HG03139 (cell line): ENCODE results near the gene TBC1D24.
"Not testable (repeated sequence)": the region's sequence is repeated elsewhere in the genome, so short reads cannot be mapped to it uniquely, and the experiment has no call there.

ENCODE experiments used
- ATAC-seq: cut with Tn5 transposase; IDR thresholded peaks from one replicate; pipeline ENCODE4 v1.9.1; 2021; ENCODE audit not compliant: unreplicated experiment

TBC1D24 gene

GRCh38 chr16:2529961-2530628 is 55.2 kb downstream of the TBC1D24 start:
- no peak for ATAC-seq

GRCh38 chr16:2530629-2531318 is 55.8 kb downstream of the TBC1D24 start:
- ATAC-seq, result no peak

DNA sequence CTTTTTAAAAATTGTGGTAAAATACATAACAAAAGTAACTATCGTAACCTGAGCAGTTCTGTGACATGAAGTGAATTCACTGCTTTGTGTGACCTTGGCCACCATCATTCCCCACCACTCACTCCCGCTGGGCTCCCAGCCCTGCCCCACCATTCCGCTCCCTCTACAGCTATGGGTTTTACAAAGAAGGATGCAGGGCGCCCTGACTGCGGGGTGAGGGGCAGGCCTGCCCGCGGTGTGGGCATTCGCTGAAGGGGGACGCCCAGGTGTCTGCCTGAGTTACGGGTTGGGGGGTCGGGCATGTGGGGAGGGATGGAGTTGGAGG is 56.4 kb downstream of the TBC1D24 start, which contains the start of gene CEMP1:
TSS of gene CEMP1 (minus strand) at position 38 of the 325 bp plus-strand sequence. CDS start 335 bp downstream, outside the sequence.
- no peak for ATAC-seq

DNA sequence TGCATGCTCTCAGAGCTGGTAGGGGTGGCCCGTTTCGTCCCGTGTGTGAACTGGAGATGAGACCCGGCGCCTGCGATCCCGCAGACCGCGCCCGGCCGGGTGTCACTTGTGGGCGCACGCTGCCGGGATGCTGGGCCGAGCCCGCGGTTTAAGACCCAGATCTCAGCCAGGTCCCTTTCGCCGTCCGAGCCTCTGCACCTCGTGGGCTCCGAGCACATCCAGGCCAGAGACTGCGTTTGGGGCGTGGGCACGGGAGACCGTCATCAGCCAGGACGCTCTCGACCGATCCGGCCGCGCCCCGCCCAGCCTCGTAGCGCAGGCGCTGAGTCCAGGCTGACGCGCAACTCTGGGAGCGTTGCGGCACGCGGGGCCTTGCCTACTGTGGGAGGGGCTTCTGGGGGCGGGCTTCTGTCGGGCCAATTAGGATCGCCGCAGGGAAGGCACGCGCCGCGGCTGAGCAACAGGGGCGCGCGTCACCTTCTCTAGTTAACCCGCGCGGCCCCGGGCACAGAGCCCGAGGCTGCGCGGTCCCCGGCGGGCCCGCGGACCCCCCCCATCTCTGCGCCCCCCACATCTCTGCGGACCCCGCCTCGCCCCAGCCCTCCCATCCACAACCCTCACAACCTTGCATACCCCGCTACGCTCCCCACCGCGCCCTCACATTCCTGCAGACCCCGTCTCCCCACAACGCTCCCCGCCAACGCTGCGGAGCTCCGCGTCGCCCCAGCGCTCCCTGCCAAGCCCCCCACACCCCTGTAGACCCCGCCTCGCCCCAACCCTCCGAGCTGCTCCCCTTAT is 57.0 kb downstream of the TBC1D24 start:
- peak; percentile 66 for ATAC-seq

DNA sequence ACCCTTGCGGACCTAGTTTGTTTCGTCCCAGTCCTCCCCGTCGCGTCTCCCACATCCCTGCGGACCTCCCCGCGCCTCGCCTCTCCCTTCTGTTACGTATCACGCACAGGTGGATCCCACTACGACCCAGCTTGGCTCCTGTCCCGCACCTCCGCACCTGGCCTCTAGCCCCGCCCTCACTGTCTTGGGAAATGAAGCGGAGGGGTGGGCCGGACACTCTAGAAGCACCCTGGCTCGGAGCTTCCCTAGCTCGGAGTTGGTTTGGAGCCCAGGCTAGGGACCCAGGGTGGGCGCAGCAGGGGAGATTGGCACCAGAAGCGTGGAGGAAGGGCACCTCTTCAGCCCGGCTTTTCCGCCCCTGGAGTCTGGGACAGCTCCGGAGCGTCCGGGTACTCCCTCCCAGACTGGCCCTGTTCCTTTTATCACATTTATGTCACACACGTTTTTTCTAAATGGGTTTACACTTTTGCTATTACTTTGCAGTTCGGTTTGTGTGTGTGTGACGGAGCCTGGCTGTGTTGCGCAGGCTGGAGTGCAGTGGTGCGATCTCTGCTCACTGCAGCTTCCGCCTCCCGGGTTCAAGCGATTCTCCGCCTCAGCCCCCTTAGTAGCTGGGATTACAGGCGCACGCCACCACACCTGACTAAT is 57.7 kb downstream of the TBC1D24 start:
- ATAC-seq, result no peak

GRCh38 chr16:2533142-2533755 is 58.3 kb downstream of the TBC1D24 start:
- not testable (repeated sequence) for ATAC-seq

DNA sequence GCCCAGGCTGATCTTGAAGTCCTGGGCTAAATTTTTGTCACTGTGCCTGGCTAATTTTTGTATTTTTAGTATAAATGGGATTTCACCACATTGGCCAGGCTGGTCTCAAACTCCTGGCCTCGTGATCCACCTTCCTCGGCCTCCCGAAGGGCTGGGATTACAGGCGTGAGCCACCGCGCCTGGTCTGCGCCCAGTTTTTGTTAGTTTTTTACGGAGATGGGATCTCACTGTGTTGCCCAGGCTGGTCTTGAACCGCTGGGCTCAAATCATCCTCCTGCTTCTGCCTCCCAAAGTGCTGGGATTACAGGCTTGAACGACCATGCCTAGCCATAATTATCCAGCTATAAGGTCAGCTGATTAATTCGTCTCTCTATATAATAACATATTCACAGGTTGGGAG is 59.0 kb downstream of the TBC1D24 start:
- no peak for ATAC-seq

DNA sequence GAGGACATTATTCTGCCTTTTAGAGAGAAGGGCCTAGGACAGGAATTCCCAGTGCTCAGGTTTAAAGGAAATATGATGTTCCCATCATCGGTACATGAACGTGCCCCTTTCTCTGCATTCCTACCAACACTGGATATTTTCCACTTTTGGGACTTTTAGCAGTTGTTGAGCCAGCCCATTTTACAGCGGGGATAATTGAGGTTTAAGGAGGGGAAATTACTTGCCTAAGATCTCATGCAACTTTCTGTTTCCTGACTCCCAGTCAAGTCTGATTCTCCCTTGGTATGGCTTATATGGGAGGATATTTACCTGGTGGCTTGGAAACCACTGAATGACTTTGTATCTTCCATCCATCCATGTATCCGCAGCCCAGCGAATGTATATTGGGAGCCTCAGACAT is 59.4 kb downstream of the TBC1D24 start:
- not testable (repeated sequence) for ATAC-seq

DNA sequence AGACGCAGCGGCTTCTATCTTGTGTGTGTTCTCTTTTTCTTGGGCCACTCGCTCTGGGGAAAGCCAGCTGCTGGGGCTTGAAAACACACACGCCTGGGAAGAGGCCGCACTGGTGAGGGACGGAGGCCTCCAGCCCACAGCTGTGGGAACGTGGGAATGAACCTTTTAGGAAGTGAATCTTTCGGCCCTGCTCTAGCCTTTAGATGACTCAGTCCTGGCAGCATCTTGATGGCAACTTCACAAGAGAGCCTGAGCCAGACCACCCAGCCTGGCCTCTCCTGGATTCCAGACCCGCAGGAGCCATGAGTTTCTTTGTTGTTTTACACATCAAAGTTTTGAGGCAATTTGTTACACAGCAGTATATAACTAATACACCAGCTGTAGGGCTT is 60.7 kb downstream of the TBC1D24 start:
- no peak for ATAC-seq

- ATAC-seq, result peak; percentile 80
These were observed 62.8 kb downstream of the TBC1D24 start, which contains the start of gene PDPK1 for GRCh38 chr16:2537451-2538379. PDPK1 (plus strand) TSS chr16:2538021; CDS start chr16:2538113, 92 bp downstream.

DNA sequence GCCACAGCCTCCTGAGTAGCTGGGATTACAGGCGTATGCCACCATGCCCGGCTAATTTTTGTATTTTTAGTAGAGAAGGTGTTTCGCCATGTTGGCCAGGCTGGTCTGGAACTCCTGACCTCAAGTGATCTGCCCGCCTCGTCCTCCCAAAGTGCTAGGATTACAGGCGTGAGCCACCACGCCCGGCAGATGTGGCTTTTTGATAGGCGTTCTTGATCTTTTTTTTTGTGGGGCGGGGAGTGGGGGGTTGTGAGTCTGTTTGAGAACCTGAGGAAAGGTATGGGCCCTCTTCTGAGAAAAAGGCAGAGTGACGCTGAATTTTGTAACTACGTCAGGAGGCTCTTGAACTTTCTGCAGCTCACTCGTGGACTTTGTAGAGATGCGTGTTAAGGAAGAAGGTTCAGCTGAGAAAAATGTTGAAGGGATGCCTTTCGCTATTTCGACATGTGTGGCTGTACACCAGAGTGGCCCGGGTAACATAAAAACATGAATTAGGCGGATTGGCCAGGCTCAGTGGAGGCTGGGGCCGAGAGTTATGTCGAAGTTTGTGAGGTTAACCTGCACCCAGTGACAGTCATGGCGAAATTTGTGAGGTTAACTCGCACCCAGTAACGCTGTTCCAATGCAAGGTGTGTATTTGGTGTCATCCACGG is 64.4 kb downstream of the TBC1D24 start:
- ATAC-seq, result not testable (repeated sequence)

- ATAC-seq, result not testable (repeated sequence)
These were observed 65.0 kb downstream of the TBC1D24 start for GRCh38 chr16:2539845-2540458.

GRCh38 chr16:2540912-2541311 is 66.0 kb downstream of the TBC1D24 start:
- not testable (repeated sequence) for ATAC-seq

DNA sequence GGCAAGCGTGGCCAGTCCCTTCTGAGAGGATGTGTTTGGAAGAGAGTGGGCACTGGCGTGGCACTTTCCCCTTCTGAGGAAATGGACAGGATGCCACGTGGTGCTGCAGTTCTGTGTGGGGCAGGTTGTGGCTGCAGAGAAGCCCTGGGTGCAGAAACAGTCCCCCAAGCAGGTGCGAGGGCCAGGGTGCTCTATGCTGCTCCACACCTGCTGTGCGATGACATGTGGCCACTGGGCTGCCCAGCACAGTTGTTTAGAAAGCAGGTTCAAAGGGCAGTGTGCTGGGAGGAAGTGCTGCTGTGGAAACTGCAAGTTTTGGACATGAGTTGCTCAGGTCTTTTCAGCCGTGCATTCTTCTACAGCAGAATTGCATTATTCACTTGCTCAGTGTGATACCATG is 66.5 kb downstream of the TBC1D24 start:
- ATAC-seq, result not testable (repeated sequence)

DNA sequence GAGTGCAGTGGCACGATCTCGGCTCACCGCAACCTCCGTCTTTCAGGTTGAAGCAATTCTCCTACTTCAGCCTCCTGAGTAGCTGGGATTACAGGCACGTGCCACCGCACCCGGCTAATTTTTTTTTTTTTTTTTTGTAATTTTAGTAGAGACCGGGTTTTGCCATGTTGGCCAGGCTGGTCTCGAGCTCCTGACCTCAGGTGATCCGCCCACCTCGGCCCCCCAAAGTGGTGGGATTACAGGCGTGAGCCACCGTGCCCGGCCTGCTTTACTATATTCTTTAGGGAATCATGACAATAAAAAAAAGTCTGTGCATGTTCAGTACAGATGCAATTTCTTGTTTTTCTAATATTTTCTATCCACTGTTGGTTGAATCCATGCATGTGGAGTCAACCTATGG is 68.8 kb downstream of the TBC1D24 start:
- not testable (repeated sequence) for ATAC-seq

GRCh38 chr16:2550283-2550878 is 75.5 kb downstream of the TBC1D24 start:
- ATAC-seq, result not testable (repeated sequence)

- ATAC-seq, result not testable (repeated sequence)
These were observed 76.5 kb downstream of the TBC1D24 start for GRCh38 chr16:2551420-2551889.
